Putamen (tissue), 1 donor: Measurements from ENCODE around the gene ATP8B4.
A peak's percentile ranks its signal among the peaks of the same experiment; 100 is the strongest.

ENCODE experiments used
- DNase-seq: peaks from one replicate; pipeline ENCODE4 v3.0.0-alpha.2; 2016; ENCODE audit warnings: low spot score

The ATP8B4 gene

DNA sequence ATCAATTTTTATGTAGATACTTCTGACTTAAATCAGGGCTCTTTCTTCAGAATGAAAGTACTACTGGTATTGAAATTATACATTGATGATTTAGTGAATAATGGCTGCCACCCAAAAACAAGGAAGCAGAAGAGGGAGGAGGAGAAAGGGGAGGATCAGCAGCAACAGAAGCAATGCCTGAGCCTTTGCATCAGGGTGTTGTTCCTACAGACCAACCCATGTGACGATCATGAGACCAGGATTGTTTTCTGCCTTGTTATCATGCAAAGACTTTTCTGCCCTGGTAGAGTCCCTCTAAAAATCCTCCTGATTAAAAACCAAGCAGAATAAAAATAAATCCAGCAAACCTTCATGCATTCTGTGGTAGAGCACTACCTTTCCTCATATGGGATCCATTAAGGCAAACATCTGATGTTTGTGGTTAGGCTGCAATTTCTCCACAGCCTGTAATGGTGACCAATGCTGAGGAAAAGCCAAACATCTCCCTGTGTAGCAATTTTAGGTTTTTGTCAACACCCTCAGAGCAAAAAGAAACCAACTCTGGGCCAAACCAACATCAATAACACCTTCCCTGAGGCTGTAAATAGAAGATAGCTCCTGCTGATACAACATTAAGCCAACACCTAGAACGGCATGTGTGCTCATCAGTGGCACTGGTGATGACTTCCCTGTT, 191.7 kb downstream of the ATP8B4 start:
- peak; percentile 21 for DNase-seq

DNA sequence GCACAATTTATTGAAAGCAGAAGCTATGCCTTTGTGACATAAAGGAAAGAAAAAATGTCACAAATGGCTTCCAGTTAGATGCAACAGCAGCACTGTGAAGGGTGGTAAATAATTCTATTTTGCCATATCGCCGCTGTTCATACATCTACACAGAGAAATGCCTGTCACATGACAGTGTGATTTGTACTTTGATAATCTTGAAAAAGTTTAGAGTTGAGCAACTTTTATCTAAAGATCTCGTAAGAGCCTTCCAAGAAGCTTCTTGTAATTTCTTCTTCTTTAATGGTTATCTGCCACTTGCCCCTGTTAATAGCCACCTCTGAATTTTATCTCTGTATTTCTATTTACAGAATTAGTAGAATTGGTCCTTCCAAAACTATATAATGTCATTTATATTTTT, 192.3 kb downstream of the ATP8B4 start:
- DNase-seq = no peak

DNA sequence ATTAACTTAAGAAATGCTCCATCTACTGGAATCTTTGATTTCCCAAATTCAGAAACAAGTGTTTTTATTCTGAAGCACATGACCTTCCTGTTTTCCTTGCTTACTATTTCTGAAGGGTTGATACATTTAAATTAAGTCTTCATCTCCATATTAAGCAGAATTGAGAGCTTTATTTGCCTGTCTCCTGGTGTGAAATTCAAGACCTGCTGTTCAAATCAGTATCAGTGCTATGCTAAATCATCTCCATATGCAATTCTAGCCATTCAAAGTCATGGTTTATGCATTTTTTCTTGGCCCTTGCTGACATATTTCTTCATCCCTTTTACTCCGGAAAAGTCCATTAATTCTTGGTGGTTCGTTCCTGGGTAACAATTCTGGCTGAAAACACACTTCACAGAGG, 195.4 kb downstream of the ATP8B4 start:
- no peak for DNase-seq

DNA sequence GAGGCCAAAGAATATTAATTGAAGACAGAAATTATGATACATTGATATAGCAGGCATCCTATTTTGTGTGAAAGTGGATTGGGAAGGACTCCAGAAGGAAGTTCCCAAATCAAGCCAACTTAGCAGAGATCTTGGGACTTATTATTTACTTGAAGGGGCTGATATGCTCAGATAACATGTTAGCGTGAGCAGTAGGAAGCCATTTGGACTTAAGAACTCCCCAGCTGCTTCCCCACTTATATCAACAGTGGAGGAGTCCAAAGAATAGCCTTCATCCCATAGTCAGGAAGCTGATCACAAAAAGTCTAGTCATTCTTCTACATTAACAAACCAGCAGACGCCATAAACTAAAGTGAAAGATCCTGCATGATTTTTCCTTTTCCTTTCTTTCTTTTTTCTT, 200.0 kb downstream of the ATP8B4 start:
- no peak for DNase-seq

DNA sequence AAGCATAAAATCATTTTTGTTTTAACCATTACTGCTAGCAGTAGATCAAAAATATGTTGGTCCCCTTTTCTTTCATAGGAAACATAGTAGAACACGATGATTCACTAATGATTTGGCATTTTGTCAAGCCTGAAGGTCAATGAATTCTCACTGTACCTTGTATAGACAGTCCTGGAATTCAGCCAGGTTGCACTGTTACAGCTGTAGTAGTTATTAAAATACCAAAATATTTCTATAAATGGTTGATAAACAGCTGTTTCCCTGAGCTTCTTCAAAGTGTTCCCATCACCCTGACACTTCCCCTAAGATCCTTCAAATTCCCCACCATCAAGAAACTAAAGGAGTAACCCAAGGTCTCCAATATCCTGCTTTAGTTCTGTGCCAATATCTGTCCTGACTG, 200.9 kb downstream of the ATP8B4 start:
- no peak for DNase-seq

DNA sequence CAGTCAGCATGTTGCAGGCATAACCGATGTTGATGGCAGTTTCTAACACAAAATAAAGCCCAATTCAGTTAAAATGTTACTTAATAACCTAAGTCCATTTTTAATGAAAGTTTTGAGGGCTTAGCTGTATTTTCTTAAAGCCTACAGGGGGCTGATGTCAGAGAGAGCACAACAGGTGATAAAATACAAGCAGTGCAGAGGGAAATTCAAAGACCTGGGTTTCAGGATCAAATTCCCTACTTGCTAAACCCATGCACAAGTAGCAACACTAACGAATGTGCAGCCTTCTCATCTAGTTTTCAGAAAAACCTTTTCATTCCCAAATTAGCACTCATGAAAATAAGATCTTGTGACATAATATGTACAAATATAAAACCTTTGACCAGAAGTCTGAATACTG, 202.0 kb downstream of the ATP8B4 start:
- no peak for DNase-seq

DNA sequence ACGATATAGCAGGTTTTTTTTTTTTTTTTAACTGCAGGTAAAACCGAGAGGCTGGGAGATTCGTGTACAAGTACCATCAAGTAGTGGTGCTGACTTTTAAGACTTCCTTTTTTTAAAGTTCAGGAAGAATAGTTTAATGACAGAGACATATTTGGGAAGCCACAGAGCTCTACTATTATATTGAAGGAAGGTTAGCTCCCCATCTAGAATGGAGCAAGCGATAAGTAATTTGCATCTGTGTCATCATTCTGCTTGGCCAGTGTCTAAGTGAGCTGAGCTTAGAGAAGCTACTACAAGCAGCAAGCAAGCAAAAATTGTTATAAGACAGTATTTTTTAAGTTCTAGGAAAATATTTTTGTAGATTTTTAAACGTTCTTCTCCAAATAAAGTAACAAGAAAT, 203.2 kb downstream of the ATP8B4 start:
- no peak for DNase-seq

DNA sequence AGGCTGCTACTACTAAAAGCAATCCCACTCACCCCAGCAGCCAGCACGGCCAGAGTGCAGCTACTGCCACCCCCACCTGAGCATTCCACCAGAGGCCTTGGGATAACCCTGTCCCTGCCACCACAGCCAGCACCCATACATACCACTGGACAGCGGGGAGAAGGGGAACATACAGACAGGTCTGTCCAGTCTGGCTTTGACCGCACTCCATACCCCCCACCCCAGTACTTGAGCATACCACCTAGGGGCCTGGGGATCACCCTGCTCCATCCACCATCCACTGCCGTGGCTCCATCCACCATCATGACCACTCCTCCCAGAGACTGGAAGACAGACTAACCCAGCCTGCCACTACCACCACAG, 210.1 kb downstream of the ATP8B4 start:
- no peak for DNase-seq

DNA sequence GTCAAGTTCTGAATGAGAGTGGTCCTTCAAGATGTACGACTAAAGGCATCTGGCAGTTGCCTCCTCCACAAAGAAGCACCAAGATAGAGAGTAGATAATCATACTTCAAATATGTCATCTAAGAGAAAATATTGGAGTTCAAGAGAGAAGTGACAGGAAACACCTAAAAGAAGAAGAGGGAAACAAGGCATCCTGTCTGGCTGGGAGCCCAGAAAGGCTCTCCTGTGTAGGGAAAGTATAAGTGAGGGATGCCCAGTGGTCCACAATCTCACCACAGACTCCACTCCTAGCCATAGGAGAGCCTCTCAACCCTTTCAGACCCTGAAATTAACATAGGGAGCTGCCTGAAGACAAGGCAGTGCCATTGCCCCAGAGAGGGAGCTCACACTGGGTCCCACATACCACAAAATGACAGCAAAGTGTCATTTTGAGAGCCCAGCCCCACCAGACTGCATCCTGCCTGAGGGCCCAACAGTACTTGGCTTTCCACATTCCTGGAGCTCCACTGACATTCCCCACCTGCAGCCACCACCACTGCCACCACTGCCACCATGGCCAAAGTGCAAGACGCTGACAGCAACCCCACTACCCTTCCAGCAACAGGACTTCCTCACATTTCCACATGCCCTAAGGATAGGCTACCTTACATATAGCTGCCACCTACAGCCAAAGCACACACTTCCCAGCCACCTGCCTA, 210.6 kb downstream of the ATP8B4 start:
- no peak for DNase-seq

DNA sequence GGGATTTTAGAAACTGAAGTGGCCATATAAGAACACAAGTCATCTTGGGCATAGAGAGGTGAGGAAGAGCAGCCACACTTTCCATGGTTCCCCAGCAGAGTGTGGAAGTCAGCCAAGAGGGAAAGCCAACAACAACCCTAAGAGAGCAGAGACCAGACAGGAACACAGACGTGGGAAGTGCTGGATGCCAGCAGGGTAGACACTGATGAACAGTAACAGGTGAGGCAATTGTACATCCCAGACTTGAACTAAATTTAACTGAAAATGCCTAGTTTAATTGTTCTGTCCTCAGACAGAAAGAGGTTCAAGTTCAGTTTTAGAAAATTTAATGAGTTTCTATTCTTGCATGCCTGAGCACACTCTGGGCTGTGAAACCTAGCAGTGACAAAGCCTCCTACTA, 212.1 kb downstream of the ATP8B4 start:
- no peak for DNase-seq

DNA sequence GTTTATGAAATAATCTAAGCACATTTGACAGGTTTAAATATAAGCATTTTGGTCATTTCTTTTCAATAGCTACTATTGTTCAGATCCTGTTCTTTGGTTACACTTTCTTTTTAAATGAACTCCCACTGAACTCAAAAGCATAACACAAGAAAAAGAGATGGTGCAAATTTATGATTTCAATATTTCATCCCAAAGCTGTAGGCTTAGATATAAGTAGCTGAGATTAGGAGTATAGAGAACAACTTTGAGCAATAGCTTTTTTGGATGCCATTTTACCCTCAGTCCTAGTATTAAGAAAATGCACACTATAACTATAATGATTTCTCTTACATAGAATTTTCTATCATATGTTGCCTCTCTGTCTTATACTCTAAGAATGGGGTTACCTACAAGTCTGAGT, 213.8 kb downstream of the ATP8B4 start:
- DNase-seq = no peak

DNA sequence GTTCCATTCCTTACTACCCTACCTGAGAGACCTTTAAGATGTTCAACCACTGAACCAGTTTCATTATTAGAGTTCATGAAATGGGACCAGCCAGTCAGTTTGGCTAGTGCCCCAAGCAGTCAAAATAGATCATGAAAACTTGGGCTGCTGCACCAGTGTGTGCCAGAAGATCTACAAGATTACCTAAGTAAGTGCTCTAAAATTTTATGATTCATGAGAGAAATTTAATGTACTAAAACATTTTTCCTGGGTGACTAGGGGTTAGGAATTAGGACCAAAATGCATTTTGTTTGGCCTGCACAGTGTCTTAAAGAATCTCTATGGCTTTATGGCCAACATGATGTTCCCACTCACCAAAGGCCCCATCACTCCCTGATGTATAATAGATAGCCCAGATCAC, 214.7 kb downstream of the ATP8B4 start:
- no peak for DNase-seq

DNA sequence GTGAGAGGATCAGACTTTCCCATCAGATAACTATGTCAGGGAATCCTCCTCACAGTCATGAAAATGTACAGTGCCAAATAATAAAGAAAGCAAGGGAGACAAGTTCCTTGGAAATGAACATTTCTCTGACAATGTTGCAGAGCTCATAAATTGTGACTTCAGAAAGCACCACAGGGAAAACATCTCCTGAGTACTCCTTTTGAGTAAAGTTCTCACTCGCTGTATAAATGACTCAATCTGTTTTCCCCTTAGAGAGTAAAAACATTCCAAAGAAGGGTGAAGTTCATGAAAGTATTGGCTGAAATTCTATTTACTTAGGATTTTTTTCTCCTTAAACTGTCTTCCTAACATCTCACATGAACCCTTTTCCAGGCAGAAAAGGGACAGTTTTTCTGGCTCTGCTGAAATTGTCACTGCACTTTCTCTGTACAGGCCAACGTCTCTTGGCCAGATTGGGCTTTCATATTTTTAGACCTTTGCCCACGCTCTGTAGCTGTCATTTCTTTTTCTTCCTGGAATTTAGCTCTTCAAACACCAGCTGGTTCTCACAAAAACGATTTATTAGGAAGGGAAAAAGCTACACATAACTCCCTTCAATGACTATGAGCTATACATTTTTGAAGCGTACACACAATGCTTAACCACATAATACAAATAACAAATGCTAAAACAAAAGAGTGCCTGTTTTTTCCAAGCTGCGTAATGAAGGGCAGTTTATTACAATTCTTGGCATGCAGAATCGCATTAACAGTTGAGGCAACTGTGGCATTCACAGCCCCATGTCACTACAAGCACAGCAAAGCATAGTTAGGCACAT, 216.1 kb downstream of the ATP8B4 start:
- DNase-seq = peak; percentile 71

DNA sequence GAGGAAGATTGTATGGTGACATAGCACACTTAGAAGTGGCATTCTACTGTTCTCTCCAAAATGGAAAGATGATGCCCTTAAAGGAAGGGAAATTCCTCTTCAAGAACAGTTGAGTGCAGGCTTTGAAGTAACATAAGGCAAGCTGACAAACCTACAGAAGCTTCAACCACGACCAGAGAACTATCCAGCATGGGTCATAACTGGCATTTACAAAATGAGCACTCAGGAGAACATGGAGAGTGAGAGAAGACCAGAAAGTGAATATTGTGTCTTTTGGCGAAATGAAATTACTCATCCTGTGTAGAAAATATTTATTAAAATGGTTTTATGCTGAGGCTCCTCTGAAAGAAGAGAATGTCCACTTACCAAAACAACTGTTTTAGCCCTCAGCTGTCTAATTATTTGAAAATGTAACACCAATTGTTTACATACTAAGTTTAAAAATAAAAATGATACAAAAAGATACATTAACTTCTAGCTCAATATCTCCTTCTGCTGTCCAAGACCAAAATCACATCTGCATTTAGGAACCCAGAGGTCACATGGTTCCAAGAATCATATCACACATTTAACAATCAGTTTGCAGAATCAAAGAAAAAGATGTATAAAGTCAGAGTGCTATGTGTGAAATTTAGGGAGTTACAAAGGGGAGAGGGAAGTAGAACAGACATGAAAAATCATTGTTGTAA, 216.9 kb downstream of the ATP8B4 start:
- peak; percentile 72 for DNase-seq

DNA sequence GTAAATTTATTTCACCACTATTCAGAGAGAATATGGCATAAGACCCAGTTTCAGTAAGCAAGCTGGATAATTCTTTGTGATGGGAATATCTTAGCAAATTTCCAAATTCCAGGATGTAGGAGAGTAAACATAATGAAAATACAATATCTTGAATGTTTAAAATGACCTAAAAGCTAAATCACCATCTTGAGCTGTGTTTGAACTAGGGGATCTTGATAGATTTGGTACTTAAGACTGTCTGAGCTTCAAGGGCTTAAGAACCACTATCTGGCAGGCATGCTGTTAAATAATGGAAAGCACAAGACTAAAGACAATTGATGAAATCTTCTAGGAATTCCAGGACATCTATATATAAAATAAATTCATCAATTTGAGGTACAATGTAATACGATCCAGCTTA, 217.7 kb downstream of the ATP8B4 start:
- DNase-seq = no peak

DNA sequence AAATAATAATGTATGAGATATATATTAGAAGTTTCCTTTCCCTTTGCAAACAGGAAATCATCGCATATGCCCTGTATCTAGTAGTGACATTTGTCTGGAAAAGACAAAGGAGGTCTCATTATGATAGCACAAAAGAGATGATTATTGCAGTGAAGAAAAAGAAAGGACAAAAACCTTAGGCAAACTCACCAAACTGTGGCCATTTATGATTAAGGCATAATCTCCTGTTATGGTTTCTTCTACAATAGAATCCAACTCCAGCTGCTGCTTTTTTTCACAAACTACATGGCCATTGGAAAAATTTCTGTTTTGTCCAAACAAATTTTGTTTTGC, 218.2 kb downstream of the ATP8B4 start:
- no peak for DNase-seq

DNA sequence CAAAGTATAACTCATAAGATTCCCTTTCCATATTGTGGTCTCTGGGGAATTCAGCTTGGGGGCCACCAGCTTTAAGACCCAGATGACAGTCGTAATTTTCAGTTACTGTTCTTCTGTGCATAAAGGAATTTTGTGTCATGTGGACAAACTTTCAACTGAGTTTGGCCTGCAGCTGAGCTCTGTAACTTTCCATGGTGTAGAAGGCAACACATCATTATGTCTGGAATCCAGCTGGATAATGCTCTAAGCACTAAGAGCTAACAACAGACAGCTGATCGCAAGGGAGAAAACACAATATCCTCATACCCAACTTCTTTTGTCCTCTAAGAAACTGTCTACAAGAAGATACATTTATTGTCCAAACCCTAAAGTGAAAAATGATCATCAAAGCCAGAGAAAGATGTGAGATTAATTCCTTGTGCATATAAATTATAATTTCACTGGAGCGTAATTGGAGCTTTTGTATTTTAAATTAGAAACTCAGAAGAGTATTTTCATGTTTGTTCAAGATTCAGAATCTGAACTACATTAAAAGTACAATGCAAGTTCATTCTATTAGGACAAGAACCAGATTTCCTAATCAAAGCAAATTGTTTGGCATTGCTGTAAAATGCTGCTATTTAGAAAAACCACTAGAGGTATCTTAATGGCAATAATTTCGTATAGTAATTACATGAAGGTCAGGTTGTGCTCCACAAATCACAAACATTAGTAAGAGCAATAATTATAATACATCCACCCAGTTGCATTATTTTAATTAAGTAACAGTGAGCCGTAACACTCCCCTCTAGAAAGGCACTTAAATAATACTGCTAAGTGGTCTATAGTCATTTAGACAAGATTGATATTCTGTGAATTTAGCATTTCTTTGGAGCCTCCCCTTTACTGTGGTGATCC, 218.8 kb downstream of the ATP8B4 start:
- DNase-seq = no peak

DNA sequence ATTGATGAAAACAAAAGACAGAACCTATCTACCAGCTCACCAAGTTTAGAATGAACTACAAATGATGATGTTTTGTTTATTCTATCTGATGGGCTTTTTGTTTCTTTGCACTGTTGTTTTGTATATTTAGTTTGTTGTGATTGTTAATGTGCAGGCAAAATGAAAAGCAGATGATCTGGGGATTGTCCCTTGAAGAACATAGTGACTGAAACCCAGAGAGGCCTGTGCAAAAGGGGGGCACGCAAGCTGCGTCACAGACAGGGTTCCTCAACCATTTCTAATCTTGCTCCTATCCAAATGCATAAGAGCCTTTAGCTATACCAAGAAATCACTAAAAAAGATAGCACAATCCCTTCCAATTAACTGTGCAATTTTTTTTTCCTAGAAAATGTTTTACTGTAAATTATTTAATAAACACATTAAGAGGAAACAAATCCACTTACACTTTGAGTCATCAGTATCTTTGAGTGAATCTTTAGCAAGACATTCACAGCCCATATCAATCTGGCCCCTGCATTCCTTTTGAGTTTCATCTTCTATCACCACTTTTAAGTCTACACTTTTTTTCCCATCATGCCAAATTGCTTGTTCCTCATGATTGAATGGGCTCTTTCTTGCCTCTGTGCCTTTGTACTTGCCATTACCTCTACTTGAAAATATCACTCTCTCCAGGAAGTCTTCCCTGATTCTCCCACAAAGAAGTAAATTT, 220.3 kb downstream of the ATP8B4 start:
- DNase-seq = no peak

DNA sequence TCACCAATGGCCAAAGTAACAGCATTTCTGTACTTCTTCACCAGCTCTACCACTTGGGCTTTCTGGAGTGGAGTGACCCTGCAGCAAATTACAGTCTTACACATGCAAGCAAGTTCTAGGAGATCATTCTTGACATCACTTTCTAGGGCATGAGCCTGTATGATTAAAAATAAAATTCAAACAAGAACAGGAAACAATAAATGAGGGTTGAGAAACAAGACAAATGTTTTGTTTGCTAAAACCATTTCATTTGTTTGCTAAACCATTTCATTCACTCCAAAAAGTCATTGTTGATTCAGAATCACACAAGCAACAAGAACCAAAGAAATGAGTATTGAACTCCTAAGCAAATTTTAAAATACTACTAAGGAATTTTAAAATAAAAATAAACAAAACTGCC, 220.9 kb downstream of the ATP8B4 start:
- no peak for DNase-seq

DNA sequence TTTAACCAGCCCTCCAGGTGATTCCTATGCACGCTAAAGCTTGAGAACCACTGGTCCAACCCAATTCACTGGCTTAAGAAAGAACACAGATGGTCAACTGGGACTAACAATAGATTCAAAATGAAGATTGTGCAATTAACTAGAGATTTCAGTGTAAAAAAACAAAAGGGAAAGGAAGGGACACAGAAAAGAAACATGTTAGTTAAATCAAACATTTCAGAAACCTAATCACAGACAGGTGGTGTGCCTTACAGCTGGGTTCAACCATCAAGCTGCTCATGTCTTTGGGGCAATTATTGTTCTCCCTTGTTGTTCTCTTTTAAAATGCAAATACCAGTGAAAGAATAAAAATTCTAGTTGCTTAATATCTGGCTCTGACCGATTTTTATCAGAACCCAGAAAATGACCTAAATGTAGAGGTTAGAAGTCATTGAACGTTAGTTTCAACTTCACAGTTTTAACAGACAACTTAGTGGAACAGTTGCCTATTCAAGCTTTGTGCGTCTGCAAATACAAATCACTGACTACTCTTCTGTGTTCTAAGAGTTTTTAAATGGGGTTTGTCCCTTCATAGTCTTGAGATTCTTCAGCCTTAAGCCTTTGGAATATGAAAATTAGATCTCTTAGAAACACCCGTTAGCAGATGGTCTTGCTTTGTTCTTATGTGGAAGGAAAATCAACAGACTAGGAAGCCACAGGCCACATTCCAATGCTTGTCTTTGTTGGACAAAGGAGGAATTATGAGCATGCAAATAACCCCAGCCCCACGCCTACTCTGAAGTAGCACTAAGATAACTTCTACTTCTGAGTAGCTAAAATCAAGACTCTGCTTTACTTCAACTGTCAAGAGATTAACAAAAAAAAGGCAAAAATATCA, 223.4 kb downstream of the ATP8B4 start:
- peak; percentile 50 for DNase-seq
